ENCODE data around the gene RAB3C.

- TF ChIP-seq, protein P1, sequence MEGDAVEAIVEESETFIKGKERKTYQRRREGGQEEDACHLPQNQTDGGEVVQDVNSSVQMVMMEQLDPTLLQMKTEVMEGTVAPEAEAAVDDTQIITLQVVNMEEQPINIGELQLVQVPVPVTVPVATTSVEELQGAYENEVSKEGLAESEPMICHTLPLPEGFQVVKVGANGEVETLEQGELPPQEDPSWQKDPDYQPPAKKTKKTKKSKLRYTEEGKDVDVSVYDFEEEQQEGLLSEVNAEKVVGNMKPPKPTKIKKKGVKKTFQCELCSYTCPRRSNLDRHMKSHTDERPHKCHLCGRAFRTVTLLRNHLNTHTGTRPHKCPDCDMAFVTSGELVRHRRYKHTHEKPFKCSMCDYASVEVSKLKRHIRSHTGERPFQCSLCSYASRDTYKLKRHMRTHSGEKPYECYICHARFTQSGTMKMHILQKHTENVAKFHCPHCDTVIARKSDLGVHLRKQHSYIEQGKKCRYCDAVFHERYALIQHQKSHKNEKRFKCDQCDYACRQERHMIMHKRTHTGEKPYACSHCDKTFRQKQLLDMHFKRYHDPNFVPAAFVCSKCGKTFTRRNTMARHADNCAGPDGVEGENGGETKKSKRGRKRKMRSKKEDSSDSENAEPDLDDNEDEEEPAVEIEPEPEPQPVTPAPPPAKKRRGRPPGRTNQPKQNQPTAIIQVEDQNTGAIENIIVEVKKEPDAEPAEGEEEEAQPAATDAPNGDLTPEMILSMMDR (IDR thresholded peaks at IDR 0.05): no peak
- TF ChIP-seq POLR2A (IDR thresholded peaks at IDR 0.05) (no peak), POLR2AphosphoS5 (IDR thresholded peaks at IDR 0.05) (no peak)
Measured at GRCh38 chr5:58681943-58682342, 99.1 kb downstream of the RAB3C start.

Data from breast epithelium (tissue), 3 donors.